Measurements from ENCODE around the gene C14orf93. TPM values are rescaled to one million over a fixed set of nuclear protein-coding genes. Genes with fewer than 3 reads are reported as not detected.

Gene C14orf93
- total RNA-seq, 1 donor from 2014 or later: 12.1 TPM

DNA sequence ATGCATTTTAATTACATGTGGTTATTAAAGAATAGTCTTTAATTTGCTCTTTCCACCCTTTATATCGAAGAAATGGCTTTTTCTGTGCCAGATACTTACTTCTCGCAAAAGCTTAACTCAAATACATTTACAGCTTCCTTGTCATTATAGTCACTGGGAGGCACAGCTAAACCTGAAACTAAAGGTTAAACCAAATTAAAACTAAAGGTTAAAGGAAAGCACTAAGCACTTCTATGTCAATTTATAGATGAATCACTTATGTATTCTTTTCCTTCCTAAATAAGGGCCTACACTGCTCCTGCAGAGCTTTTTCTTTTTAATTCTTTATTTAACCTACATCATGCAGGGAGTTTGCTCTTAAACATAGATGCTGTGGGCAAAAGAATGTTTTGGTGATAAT, 9.1 kb downstream of the C14orf93 start:
- Mint-ChIP-seq H3K4me1 (ENCODE audit: low read depth, unreplicated experiment) (peaks cover 19% of the 10 kb centered on the region), H3K9me3 (ENCODE audit: unreplicated experiment) (no peaks in the 10 kb centered on the region), H3K4me3 (ENCODE audit: unreplicated experiment) (no peak overlapping the region), H3K27ac (ENCODE audit: unreplicated experiment) (no peak overlapping the region), H3K27me3 (ENCODE audit: unreplicated experiment) (no peaks in the 10 kb centered on the region), H3K36me3 (ENCODE audit: unreplicated experiment) (no peaks in the 10 kb centered on the region)
- DNase-seq: no peak
- TF ChIP-seq, protein P1, sequence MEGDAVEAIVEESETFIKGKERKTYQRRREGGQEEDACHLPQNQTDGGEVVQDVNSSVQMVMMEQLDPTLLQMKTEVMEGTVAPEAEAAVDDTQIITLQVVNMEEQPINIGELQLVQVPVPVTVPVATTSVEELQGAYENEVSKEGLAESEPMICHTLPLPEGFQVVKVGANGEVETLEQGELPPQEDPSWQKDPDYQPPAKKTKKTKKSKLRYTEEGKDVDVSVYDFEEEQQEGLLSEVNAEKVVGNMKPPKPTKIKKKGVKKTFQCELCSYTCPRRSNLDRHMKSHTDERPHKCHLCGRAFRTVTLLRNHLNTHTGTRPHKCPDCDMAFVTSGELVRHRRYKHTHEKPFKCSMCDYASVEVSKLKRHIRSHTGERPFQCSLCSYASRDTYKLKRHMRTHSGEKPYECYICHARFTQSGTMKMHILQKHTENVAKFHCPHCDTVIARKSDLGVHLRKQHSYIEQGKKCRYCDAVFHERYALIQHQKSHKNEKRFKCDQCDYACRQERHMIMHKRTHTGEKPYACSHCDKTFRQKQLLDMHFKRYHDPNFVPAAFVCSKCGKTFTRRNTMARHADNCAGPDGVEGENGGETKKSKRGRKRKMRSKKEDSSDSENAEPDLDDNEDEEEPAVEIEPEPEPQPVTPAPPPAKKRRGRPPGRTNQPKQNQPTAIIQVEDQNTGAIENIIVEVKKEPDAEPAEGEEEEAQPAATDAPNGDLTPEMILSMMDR (IDR thresholded peaks at IDR 0.05; ENCODE audit: partially characterized antibody, unreplicated experiment): no peak

DNA sequence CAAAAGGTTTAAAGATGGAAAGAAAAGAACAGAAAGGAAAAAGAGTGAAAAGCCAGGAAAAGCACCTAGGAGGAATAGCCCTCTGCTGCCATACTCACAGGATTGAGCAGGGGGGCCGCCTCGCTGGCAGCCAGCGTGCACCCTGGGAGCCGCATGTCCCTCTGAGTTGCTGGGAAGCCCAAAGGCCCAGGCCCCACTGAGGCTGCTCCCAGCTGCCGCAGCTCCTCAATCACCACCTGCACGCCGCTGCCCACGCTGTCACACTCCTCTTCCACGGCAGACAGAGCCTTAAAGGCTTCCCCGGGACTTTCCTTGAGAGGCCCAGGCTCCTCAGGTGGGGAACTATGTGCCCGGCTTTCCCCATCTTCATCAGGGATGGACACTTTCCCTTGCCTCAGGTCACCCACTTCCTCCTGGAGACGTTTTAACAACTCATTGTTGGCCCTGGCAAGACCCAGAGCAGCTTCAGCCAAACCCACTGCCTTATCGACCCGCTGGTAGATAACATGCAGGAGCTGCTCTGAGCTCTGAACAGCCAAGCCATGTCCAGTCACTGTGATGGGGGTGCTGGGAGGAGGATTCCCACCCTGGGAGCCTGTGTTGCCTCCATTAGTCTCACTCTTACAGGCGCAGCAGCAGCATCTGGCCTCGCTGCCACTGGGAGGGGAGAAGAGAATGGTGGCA, 11.5 kb downstream of the C14orf93 start:
- Mint-ChIP-seq H3K27me3 (ENCODE audit: unreplicated experiment) (no peaks in the 10 kb centered on the region), H3K4me1 (ENCODE audit: low read depth, unreplicated experiment) (peaks cover 24% of the 10 kb centered on the region), H3K27ac (ENCODE audit: unreplicated experiment) (no peak overlapping the region), H3K4me3 (ENCODE audit: unreplicated experiment) (no peak overlapping the region), H3K9me3 (ENCODE audit: unreplicated experiment) (peaks cover 3% of the 10 kb centered on the region), H3K36me3 (ENCODE audit: unreplicated experiment) (no peaks in the 10 kb centered on the region)
- TF ChIP-seq, protein P1 (IDR thresholded peaks at IDR 0.05; ENCODE audit: partially characterized antibody, unreplicated experiment): no peak
- DNase-seq: peak; percentile 40

DNA sequence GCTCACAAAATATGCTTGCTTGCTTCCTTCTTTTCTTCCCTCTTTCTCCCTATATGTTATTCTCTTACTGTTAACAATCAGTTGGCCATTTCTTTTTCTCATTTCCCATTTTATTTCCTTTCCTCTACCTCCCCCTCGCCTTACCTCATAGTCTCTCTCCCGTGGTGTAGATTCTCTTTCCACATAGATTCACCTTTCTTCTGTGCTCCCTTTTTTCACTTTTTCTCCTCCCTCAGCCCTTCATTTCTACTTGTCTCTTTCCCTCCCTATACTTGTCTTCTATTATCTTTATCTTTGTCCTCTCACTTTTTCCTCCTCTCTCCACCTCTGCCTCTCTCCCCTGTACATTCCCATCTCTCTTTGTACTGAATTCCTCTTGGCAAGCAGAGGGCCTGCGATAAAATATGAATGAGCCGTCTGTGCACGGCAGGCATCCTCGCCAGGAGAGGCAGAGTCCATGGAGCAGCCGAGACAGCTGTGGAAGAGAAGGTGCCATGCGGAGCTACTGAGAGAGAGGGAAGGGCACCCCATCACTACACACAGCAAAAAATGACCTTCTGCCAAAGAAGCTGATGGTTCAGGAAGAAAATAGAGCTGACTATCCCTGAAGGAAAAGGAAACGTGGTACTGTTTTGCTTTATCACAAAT, 12.1 kb downstream of the C14orf93 start:
- DNase-seq: peak; percentile 38
- Mint-ChIP-seq H3K27me3 (ENCODE audit: unreplicated experiment) (peaks cover 3% of the 10 kb centered on the region), H3K27ac (ENCODE audit: unreplicated experiment) (no peak overlapping the region), H3K4me1 (ENCODE audit: low read depth, unreplicated experiment) (peaks cover 27% of the 10 kb centered on the region), H3K36me3 (ENCODE audit: unreplicated experiment) (no peaks in the 10 kb centered on the region), H3K4me3 (ENCODE audit: unreplicated experiment) (no peak overlapping the region), H3K9me3 (ENCODE audit: unreplicated experiment) (peaks cover 3% of the 10 kb centered on the region)
- TF ChIP-seq, protein P1 (IDR thresholded peaks at IDR 0.05; ENCODE audit: partially characterized antibody, unreplicated experiment): no peak

DNA sequence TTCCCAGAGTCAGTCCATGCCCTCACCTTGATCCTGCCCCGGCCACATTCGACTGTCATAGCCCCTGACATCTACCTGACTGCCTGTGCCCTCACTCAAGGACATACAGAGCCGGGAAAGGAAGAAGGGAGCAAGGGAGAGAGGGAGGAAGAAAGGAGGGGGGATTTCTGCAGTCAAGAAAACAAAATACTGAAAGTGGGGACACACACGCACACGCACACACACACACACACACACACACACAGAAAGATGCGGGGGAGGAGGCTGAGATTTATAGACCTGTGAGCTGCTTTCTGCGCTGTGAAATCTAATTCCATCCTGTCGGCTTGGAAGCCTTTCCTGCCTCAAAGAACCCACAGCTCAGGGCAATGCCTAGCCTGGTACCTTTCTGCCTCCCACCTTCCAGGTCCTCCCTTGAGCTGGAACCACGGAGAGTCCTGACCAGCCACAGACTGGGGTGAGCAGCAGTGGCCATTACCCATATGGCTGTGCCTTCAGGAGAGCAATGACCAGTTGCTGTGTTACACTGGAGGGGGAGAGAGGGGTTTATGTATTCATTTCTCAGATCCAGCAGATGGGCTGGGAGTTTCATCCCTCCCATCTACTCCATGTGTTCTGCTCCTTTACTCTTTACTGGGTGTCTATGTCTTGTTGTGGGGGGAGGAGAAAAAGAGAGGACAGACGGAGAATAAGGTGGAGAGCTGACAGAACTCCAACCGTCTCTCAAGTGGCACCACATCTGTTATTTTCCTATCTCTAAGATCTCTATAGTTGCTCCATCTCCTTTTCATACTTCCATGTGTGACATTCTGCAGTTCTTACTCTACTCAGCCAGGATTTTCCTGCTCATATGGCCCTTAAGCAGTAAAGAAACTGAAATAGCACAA, 12.9 kb downstream of the C14orf93 start:
- TF ChIP-seq, protein P1 (IDR thresholded peaks at IDR 0.05; ENCODE audit: partially characterized antibody, unreplicated experiment): no peak
- Mint-ChIP-seq H3K9me3 (ENCODE audit: unreplicated experiment) (peaks cover 3% of the 10 kb centered on the region), H3K4me3 (ENCODE audit: unreplicated experiment) (no peak overlapping the region), H3K27me3 (ENCODE audit: unreplicated experiment) (peaks cover 3% of the 10 kb centered on the region), H3K36me3 (ENCODE audit: unreplicated experiment) (no peaks in the 10 kb centered on the region), H3K4me1 (ENCODE audit: low read depth, unreplicated experiment) (peaks cover 27% of the 10 kb centered on the region), H3K27ac (ENCODE audit: unreplicated experiment) (no peak overlapping the region)
- peak; percentile 43 for DNase-seq
